MM.1S (cell line): ENCODE data around the gene ALG14.

Source experiments
- DNase-seq: peaks from one replicate; pipeline ENCODE4 v3.0.0-alpha.2; 2015
- H2AFZ ChIP-seq: fragments of 300-600 bp; sonication (generic); 2 replicates; pipeline ENCODE4 v1.6.0; 2016; ENCODE audit warnings: antibody characterized with exemption, low read length
- H3F3A ChIP-seq: fragments of 300-600 bp; sonication (generic); 2 replicates; pipeline ENCODE4 v1.6.1; 2016; ENCODE audit warnings: mild to moderate bottlenecking, antibody characterized with exemption, low read length, moderate library complexity, mixed read lengths; ENCODE audit not compliant: insufficient read depth
- H3K27ac ChIP-seq: fragments of 300-600 bp; sonication (generic); 2 replicates; pipeline ENCODE4 v1.5.1; 2016; ENCODE audit warnings: mild to moderate bottlenecking, low read length
- H3K27me3 ChIP-seq: fragments of 300-600 bp; sonication (generic); replicated peaks from 2 replicates; pipeline ENCODE4 v1.6.0; 2016; ENCODE audit warnings: low read length; ENCODE audit not compliant: insufficient read depth
- H3K36me3 ChIP-seq: fragments of 300-600 bp; sonication (generic); replicated peaks from 2 replicates; pipeline ENCODE4 v1.6.1; 2016; ENCODE audit warnings: mild to moderate bottlenecking, low read length, mixed read lengths; ENCODE audit not compliant: insufficient read depth
- H3K4me1 ChIP-seq: fragments of 300-600 bp; sonication (generic); 2 replicates; pipeline ENCODE4 v1.6.1; 2016; ENCODE audit warnings: low read length, mixed read lengths
- H3K4me2 ChIP-seq: fragments of 300-600 bp; sonication (generic); 2 replicates; pipeline ENCODE4 v1.6.0; 2016; ENCODE audit warnings: low read depth, low read length
- H3K4me3 ChIP-seq: fragments of 300-600 bp; sonication (generic); 2 replicates; pipeline ENCODE4 v1.5.1; 2016; ENCODE audit warnings: low read length, mixed read lengths
- H3K79me2 ChIP-seq: fragments of 300-600 bp; sonication (generic); 2 replicates; pipeline ENCODE4 v1.6.1; 2016; ENCODE audit warnings: mixed run types, low read length, mixed read lengths
- H3K9ac ChIP-seq: fragments of 300-600 bp; sonication (generic); 2 replicates; pipeline ENCODE4 v1.6.1; 2016; ENCODE audit warnings: low read length, mixed read lengths
- H3K9me2 ChIP-seq: fragments of 300-600 bp; sonication (generic); replicated peaks from 2 replicates; pipeline ENCODE4 v1.6.1; 2016; ENCODE audit warnings: mild to moderate bottlenecking, low read length, mixed read lengths; ENCODE audit not compliant: insufficient read depth
- H3K9me3 ChIP-seq: fragments of 300-600 bp; sonication (generic); replicated peaks from 2 replicates; pipeline ENCODE4 v1.6.1; 2016; ENCODE audit warnings: mild to moderate bottlenecking, low read length, mixed read lengths; ENCODE audit not compliant: insufficient read depth
- H4K20me1 ChIP-seq: fragments of 300-600 bp; sonication (generic); 2 replicates; pipeline ENCODE4 v1.6.1; 2016; ENCODE audit warnings: mild to moderate bottlenecking, low read length, moderate library complexity, mixed read lengths; ENCODE audit not compliant: insufficient read depth
- CTCF ChIP-seq: fragments of 300-600 bp; sonication (generic); IDR thresholded peaks from 2 replicates; pipeline ENCODE4 v1.5.1; 2016; ENCODE audit warnings: antibody characterized with exemption, low read length, mixed read lengths
- EZH2 ChIP-seq: fragments of 300-600 bp; sonication (generic); optimal IDR thresholded peaks from 2 replicates; pipeline ENCODE3; 2017; ENCODE audit warnings: low read depth, mild to moderate bottlenecking, antibody characterized with exemption, low read length, mixed read lengths
- EZH2phosphoT487 ChIP-seq: fragments of 300-600 bp; sonication (generic); IDR thresholded peaks from 2 replicates; pipeline ENCODE4 v1.6.1; 2018; ENCODE audit warnings: antibody characterized with exemption, low read length

The ALG14 gene

GRCh38 chr1:95068956-95069709 lies 3.6 kb downstream of the ALG14 start:
- Histone ChIP-seq H4K20me1 (no peaks in the 10 kb centered on the region), H3K4me3 (no peak overlapping the region), H3K79me2 (no peaks in the 10 kb centered on the region), H3K4me1 (no peaks in the 10 kb centered on the region), H3K27ac (no peak overlapping the region), H3F3A (no peaks in the 10 kb centered on the region; the same call in 1 of the 2 replicates), H3K9me2 (no peaks in the 10 kb centered on the region), H3K36me3 (no peaks in the 10 kb centered on the region), H3K27me3 (no peaks in the 10 kb centered on the region), H3K9ac (no peak overlapping the region), H3K4me2 (no peak overlapping the region), H3K9me3 (no peaks in the 10 kb centered on the region), H2AFZ (no peak overlapping the region)
- TF ChIP-seq EZH2phosphoT487 = no peak
- no peak for TF ChIP-seq EZH2
- TF ChIP-seq CTCF = no peak
- no peak for DNase-seq

GRCh38 chr1:95067568-95067967 lies 5.2 kb downstream of the ALG14 start:
- TF ChIP-seq CTCF (no peak), EZH2phosphoT487 (no peak), EZH2 (no peak)
- Histone ChIP-seq H3K9ac (no peak overlapping the region), H3K79me2 (no peaks in the 10 kb centered on the region), H3K9me2 (no peaks in the 10 kb centered on the region), H3K9me3 (no peaks in the 10 kb centered on the region), H3F3A (no peaks in the 10 kb centered on the region), H2AFZ (no peak overlapping the region), H4K20me1 (no peaks in the 10 kb centered on the region), H3K36me3 (no peaks in the 10 kb centered on the region), H3K4me1 (no peaks in the 10 kb centered on the region), H3K4me2 (no peak overlapping the region), H3K27ac (no peak overlapping the region), H3K27me3 (no peaks in the 10 kb centered on the region), H3K4me3 (no peak overlapping the region)
- no peak for DNase-seq

- Histone ChIP-seq H3K9me3 (no peaks in the 10 kb centered on the region), H3K9me2 (no peaks in the 10 kb centered on the region), H3K4me1 (no peaks in the 10 kb centered on the region), H3K4me3 (no peak overlapping the region), H3K79me2 (no peaks in the 10 kb centered on the region), H3K9ac (no peak overlapping the region), H3K27me3 (no peaks in the 10 kb centered on the region), H3K27ac (no peak overlapping the region), H2AFZ (no peak overlapping the region), H3K36me3 (no peaks in the 10 kb centered on the region), H4K20me1 (no peaks in the 10 kb centered on the region), H3F3A (no peaks in the 10 kb centered on the region), H3K4me2 (no peak overlapping the region)
- TF ChIP-seq CTCF (no peak), EZH2phosphoT487 (no peak), EZH2 (no peak)
- no peak for DNase-seq
Measured at GRCh38 chr1:95067062-95067461, 5.7 kb downstream of the ALG14 start.
